Measurements from ENCODE around the gene PKN2. TPM values are rescaled to one million over a fixed set of nuclear protein-coding genes. Genes with fewer than 3 reads are reported as not detected.
A peak's percentile ranks its signal among the peaks of the same experiment; 100 is the strongest.
"Not testable (repeated sequence)": the region's sequence is repeated elsewhere in the genome, so short reads cannot be mapped to it uniquely, and the experiment has no call there.

Gene PKN2
- total RNA-seq, 1 experiment from 2014 or later: 37.1 TPM

DNA sequence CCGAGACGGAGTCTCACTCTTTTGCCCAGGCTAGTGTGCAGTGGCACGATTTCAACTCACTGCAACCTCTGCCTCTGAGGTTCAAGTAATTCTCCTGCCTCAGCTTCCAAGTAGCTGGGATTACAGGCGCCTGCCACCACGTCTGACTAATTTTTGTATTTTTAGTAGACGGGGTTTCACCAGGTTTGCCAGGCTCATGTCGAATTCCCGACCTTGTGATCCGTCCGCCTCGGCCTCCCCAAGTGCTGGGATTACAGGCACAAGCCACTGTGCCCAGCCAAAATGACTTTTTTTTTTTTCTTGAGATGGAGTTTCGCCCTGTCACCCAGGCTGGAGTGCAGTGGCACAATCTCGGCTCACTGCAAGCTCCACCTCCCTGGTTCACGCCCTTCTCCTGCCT is 185.6 kb downstream of the PKN2 start:
- H3K9me3 ChIP-seq (ENCODE audit: low read length); H3K4me2 ChIP-seq (ENCODE audit: low read depth, low read length, poor library complexity, severe bottlenecking); H4K20me1 ChIP-seq (ENCODE audit: insufficient read depth, low read depth, low read length); H3K27me3 ChIP-seq (ENCODE audit: low read length); DNase-seq; H3K4me3 ChIP-seq (ENCODE audit: low read length); H3K9ac ChIP-seq (ENCODE audit: low read length); H3K9me2 ChIP-seq (replicated peaks; ENCODE audit: insufficient read depth, low read length); H3K36me3 ChIP-seq (ENCODE audit: insufficient read depth, low read length); H2AFZ ChIP-seq (ENCODE audit: low read length); H3K4me1 ChIP-seq (ENCODE audit: low read length); H3K27ac ChIP-seq (ENCODE audit: low read length): not testable (repeated sequence)
- peaks cover 97% of the 10 kb centered on the region for H3K79me2 ChIP-seq (ENCODE audit: low read length)

DNA sequence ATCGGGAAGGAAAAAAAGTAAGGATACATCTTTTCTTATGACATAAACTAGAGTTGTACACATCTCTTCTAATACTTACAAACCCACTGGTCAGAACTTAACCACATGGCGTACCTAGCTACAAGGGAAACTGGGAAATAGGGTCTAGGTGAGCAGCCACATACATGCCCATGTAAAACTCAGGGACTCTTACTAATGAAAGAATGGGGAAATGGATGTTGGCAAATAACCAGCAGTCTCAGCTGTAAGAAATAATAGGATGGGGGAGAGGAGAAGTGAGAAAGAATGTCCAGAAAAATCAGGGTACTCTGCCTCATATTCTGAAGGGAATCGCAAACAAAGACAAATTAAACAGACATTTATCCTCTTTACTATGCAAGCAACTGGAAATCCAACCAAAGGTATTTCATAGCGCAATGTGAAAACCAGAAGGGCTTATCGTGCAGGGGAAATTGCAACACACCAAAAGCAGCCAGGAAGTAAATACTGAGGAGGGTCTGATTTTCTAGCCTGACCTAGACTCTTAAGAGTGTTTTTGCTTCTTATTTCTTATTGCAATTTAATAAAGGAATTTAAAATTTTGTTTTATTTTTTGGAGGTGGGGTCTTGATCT is 189.8 kb downstream of the PKN2 start:
- Histone ChIP-seq H3K9me2 (replicated peaks; ENCODE audit: insufficient read depth, low read length) (no peaks in the 10 kb centered on the region), H3K4me3 (ENCODE audit: low read length) (no peak overlapping the region), H2AFZ (ENCODE audit: low read length) (no peak overlapping the region), H3K36me3 (ENCODE audit: insufficient read depth, low read length) (peaks cover 11% of the 10 kb centered on the region; the same call in 1 of the 2 replicates), H3K27me3 (ENCODE audit: low read length) (no peaks in the 10 kb centered on the region), H4K20me1 (ENCODE audit: insufficient read depth, low read depth, low read length) (peaks cover 6% of the 10 kb centered on the region; the same call in 1 of the 2 replicates), H3K9ac (ENCODE audit: low read length) (no peak overlapping the region), H3K4me1 (ENCODE audit: low read length) (no peaks in the 10 kb centered on the region), H3K9me3 (ENCODE audit: low read length) (no peaks in the 10 kb centered on the region), H3K27ac (ENCODE audit: low read length) (no peak overlapping the region), H3K79me2 (ENCODE audit: low read length) (peaks cover 98% of the 10 kb centered on the region), H3K4me2 (ENCODE audit: low read depth, low read length, poor library complexity, severe bottlenecking) (no peak overlapping the region)
- DNase-seq: no peak

DNA sequence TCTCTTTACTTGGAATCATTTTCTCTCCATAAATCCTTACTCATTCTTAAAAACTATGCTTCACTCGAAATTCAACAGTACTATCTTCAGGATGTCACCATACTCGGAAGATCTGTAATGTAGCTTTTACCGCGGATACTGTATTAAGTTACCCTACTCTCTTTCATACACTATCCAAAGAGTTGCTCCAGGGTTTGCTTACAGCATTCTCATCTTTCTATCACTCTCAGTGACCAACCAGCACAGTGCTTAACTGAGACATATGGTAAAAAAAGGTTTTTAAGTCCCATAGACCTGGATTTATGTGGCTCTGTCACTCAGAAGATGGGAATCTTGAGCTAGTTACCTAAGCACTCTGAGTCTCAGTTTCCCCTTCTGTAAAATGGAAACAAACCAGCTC is 191.5 kb downstream of the PKN2 start:
- no peak overlapping the region for H3K27ac ChIP-seq (ENCODE audit: low read length)
- H4K20me1 ChIP-seq (ENCODE audit: insufficient read depth, low read depth, low read length): peaks cover 6% of the 10 kb centered on the region; the same call in 1 of the 2 replicates
- no peaks in the 10 kb centered on the region for H3K27me3 ChIP-seq (ENCODE audit: low read length)
- no peak for DNase-seq
- H3K79me2 ChIP-seq (ENCODE audit: low read length): peaks cover 88% of the 10 kb centered on the region
- no peak overlapping the region for H3K4me2 ChIP-seq (ENCODE audit: low read depth, low read length, poor library complexity, severe bottlenecking)
- no peaks in the 10 kb centered on the region for H3K4me1 ChIP-seq (ENCODE audit: low read length)
- H3K9me3 ChIP-seq (ENCODE audit: low read length): no peaks in the 10 kb centered on the region
- H3K9ac ChIP-seq (ENCODE audit: low read length): no peak overlapping the region
- H2AFZ ChIP-seq (ENCODE audit: low read length): no peak overlapping the region
- H3K4me3 ChIP-seq (ENCODE audit: low read length): no peak overlapping the region
- peaks cover 11% of the 10 kb centered on the region; the same call in 1 of the 2 replicates for H3K36me3 ChIP-seq (ENCODE audit: insufficient read depth, low read length)
- H3K9me2 ChIP-seq (replicated peaks; ENCODE audit: insufficient read depth, low read length): no peaks in the 10 kb centered on the region

DNA sequence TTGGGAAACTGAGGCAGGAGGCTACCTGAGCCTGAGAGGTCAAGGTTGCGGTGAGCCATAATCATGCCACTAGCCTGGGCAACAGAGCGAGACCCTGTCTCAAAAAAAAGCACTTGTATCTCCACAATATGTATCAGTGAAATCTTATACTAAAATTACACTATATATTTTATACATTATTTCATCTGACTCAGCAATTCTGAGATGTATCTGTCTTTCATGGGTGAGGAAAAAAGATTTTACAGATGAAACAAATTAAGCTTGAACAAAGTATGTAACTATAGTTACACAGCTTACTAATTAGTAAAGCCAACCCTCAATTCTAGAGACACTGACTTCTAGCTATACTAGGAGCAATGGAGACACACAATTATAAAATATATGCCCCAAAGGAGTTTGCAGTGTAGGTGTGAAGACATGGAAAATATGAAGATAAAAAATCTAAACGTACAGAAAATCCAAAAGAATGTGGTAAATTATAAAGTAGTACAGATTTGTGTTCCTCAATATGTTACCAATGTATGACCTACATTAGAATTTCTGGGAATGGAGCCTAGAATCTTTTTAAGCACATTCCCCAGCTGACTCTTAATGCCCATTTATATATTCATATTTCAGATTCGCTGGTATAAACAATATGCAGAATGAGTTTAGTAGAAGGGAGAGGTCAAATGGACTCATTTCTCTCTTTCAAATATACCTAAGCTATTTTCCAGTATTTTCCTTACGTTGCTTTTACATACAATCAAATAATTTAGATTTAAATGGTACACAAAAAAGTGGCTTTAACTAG is 192.7 kb downstream of the PKN2 start:
- H3K9ac ChIP-seq (ENCODE audit: low read length): no peak overlapping the region
- no peak overlapping the region for H3K4me2 ChIP-seq (ENCODE audit: low read depth, low read length, poor library complexity, severe bottlenecking)
- H3K4me3 ChIP-seq (ENCODE audit: low read length): no peak overlapping the region
- peaks cover 6% of the 10 kb centered on the region; the same call in 1 of the 2 replicates for H4K20me1 ChIP-seq (ENCODE audit: insufficient read depth, low read depth, low read length)
- DNase-seq: no peak
- no peaks in the 10 kb centered on the region for H3K27me3 ChIP-seq (ENCODE audit: low read length)
- no peaks in the 10 kb centered on the region for H3K9me2 ChIP-seq (replicated peaks; ENCODE audit: insufficient read depth, low read length)
- no peak overlapping the region for H2AFZ ChIP-seq (ENCODE audit: low read length)
- H3K36me3 ChIP-seq (ENCODE audit: insufficient read depth, low read length): peaks cover 16% of the 10 kb centered on the region; the same call in 1 of the 2 replicates
- no peaks in the 10 kb centered on the region for H3K9me3 ChIP-seq (ENCODE audit: low read length)
- H3K27ac ChIP-seq (ENCODE audit: low read length): no peak overlapping the region
- H3K79me2 ChIP-seq (ENCODE audit: low read length): peaks cover 88% of the 10 kb centered on the region
- no peaks in the 10 kb centered on the region for H3K4me1 ChIP-seq (ENCODE audit: low read length)

DNA sequence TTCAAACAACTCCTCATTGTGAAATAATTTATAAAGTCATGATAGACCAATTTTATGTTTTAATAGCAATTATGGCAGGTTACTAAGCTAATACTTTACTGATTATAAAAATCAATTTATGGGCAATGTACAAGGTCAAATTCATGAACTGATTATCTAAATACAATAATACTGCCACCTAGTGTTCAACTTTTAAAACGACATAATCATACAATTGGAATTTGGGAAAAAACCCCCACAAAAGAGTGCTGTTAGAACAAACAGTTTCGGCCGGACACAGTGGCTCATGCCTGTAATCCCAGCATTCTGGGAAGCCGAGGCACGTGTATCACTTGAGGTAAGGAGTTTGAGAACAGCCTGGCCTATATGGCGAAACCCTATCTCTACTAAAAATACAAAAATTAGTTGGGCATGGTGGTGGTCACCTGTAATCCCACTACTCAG is 193.3 kb downstream of the PKN2 start:
- Histone ChIP-seq H3K27ac (ENCODE audit: low read length) (no peak overlapping the region), H2AFZ (ENCODE audit: low read length) (no peak overlapping the region), H3K27me3 (ENCODE audit: low read length) (no peaks in the 10 kb centered on the region), H3K9me2 (replicated peaks; ENCODE audit: insufficient read depth, low read length) (no peaks in the 10 kb centered on the region), H3K36me3 (ENCODE audit: insufficient read depth, low read length) (peaks cover 19% of the 10 kb centered on the region; the same call in 1 of the 2 replicates), H3K79me2 (ENCODE audit: low read length) (peaks cover 90% of the 10 kb centered on the region), H3K4me3 (ENCODE audit: low read length) (no peak overlapping the region), H3K4me2 (ENCODE audit: low read depth, low read length, poor library complexity, severe bottlenecking) (no peak overlapping the region), H4K20me1 (ENCODE audit: insufficient read depth, low read depth, low read length) (peaks cover 6% of the 10 kb centered on the region; the same call in 1 of the 2 replicates), H3K4me1 (ENCODE audit: low read length) (no peaks in the 10 kb centered on the region), H3K9ac (ENCODE audit: low read length) (no peak overlapping the region), H3K9me3 (ENCODE audit: low read length) (no peaks in the 10 kb centered on the region)
- DNase-seq: peak; percentile 58

DNA sequence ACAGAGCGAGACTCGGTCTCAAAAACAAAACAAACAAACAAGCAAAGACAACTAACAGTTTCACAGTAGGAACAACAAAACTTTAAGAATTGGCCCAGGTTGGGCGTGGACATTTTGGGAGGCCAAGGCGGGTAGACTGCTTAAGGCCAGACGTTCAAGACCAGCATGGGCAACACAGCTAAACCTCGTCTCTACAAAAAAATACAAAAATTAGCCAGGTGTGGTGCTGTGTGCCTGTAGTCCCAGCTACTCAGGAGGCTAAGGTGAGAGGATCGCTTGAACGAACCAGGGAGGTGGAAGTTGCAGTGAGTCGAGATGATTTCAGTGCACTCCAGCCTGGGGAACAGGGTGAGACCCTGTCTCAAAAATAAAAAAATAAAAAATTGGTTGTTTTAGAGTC is 193.8 kb downstream of the PKN2 start:
- Histone ChIP-seq H3K79me2 (ENCODE audit: low read length) (peaks cover 90% of the 10 kb centered on the region), H3K36me3 (ENCODE audit: insufficient read depth, low read length) (peaks cover 24% of the 10 kb centered on the region; the same call in 1 of the 2 replicates), H3K27me3 (ENCODE audit: low read length) (no peaks in the 10 kb centered on the region), H3K4me1 (ENCODE audit: low read length) (peaks cover 4% of the 10 kb centered on the region), H3K27ac (ENCODE audit: low read length) (no peak overlapping the region), H3K4me3 (ENCODE audit: low read length) (no peak overlapping the region), H3K4me2 (ENCODE audit: low read depth, low read length, poor library complexity, severe bottlenecking) (no peak overlapping the region), H2AFZ (ENCODE audit: low read length) (no peak overlapping the region), H3K9me2 (replicated peaks; ENCODE audit: insufficient read depth, low read length) (no peaks in the 10 kb centered on the region), H3K9ac (ENCODE audit: low read length) (no peak overlapping the region), H4K20me1 (ENCODE audit: insufficient read depth, low read depth, low read length) (peaks cover 6% of the 10 kb centered on the region; the same call in 1 of the 2 replicates), H3K9me3 (ENCODE audit: low read length) (no peaks in the 10 kb centered on the region)
- DNase-seq: no peak

DNA sequence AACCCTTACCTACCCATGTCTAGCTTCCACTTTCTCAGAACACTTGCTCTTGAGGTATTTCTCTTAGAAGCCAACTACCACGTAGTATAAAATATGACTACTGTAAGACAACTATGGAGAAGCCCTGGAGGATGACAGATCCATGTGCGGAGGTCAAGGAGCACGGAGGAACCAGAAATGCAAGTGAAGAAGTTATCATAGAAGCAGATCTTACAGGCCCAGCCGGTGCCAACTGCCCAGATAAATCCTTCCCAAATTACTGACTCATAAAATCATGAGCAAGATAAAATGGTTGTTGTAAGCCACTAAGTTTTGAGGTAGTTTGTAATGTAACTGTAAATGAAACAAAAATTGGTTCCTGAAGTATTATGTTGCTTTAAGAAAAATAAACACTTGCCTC is 194.7 kb downstream of the PKN2 start:
- no peak for DNase-seq
- Histone ChIP-seq H3K4me3 (ENCODE audit: low read length) (no peak overlapping the region), H3K27me3 (ENCODE audit: low read length) (no peaks in the 10 kb centered on the region), H3K27ac (ENCODE audit: low read length) (no peak overlapping the region), H3K9me2 (replicated peaks; ENCODE audit: insufficient read depth, low read length) (no peaks in the 10 kb centered on the region), H3K4me1 (ENCODE audit: low read length) (peaks cover 11% of the 10 kb centered on the region), H4K20me1 (ENCODE audit: insufficient read depth, low read depth, low read length) (peaks cover 6% of the 10 kb centered on the region; the same call in 1 of the 2 replicates), H3K36me3 (ENCODE audit: insufficient read depth, low read length) (peaks cover 27% of the 10 kb centered on the region; the same call in 1 of the 2 replicates), H3K9ac (ENCODE audit: low read length) (no peak overlapping the region), H3K79me2 (ENCODE audit: low read length) (peaks cover 90% of the 10 kb centered on the region), H2AFZ (ENCODE audit: low read length) (no peak overlapping the region), H3K9me3 (ENCODE audit: low read length) (no peaks in the 10 kb centered on the region), H3K4me2 (ENCODE audit: low read depth, low read length, poor library complexity, severe bottlenecking) (no peak overlapping the region)

DNA sequence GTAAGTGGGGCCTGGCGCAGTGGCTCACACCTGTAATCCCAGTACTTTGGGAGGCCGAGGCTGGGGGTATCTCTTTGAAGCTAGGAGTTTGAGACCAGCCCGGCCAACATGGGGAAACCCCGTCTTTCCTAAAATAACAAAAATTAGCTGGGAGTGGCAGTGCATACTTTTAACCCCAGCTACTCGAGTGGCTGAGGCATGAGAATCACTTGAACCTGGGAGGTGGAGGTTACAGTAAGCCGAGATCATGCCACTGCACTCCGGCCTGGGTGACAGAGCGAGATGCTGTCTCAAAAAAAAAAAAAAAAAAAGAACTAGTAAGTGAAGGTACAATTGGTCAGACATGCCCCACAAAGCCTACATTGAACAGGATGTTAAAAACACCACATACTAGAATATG is 196.6 kb downstream of the PKN2 start:
- H3K4me2 ChIP-seq (ENCODE audit: low read depth, low read length, poor library complexity, severe bottlenecking); H3K4me3 ChIP-seq (ENCODE audit: low read length); H2AFZ ChIP-seq (ENCODE audit: low read length); H4K20me1 ChIP-seq (ENCODE audit: insufficient read depth, low read depth, low read length); DNase-seq; H3K9ac ChIP-seq (ENCODE audit: low read length); H3K9me2 ChIP-seq (replicated peaks; ENCODE audit: insufficient read depth, low read length); H3K27ac ChIP-seq (ENCODE audit: low read length); H3K27me3 ChIP-seq (ENCODE audit: low read length); H3K9me3 ChIP-seq (ENCODE audit: low read length): not testable (repeated sequence)
- peaks cover 11% of the 10 kb centered on the region for H3K4me1 ChIP-seq (ENCODE audit: low read length)
- H3K36me3 ChIP-seq (ENCODE audit: insufficient read depth, low read length): peaks cover 37% of the 10 kb centered on the region; the same call in 1 of the 2 replicates
- H3K79me2 ChIP-seq (ENCODE audit: low read length): peaks cover 82% of the 10 kb centered on the region

Measured in Karpas-422 (cell line).